Activated CD8-positive, alpha-beta memory T cell treated with anti-CD3 and anti-CD28 coated beads for 4 hours (primary cell): Measurements from ENCODE around the gene ENHO.
A peak's percentile ranks its signal among the peaks of the same experiment; 100 is the strongest.
"Not testable (repeated sequence)": the region's sequence is repeated elsewhere in the genome, so short reads cannot be mapped to it uniquely, and the experiment has no call there.

Source experiments
- DNase-seq, 2 donors: peaks; one replicate each; pipeline ENCODE4 v3.0.0-alpha.2; 2020; ENCODE audit warnings: low read depth in 2 of 2

ENHO gene

DNA sequence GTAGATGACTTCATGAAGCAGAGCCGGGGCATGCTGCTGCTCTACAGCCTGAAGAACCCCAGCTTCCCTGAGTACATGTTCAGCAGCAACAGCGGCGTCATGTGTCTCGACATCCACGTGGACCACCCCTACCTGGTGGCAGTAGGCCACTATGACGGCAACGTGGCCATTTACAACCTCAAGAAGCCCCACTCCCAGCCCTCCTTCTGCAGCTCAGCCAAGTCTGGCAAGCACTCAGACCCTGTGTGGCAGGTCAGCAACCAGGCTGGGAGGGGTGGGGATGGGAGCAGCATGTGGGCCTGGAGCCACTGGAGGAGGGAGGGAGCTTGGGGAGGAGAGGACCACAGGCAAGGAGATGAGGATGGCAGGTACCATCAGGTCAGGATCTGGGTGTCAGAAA, 16.2 kb downstream of the ENHO start:
- no peak for DNase-seq

DNA sequence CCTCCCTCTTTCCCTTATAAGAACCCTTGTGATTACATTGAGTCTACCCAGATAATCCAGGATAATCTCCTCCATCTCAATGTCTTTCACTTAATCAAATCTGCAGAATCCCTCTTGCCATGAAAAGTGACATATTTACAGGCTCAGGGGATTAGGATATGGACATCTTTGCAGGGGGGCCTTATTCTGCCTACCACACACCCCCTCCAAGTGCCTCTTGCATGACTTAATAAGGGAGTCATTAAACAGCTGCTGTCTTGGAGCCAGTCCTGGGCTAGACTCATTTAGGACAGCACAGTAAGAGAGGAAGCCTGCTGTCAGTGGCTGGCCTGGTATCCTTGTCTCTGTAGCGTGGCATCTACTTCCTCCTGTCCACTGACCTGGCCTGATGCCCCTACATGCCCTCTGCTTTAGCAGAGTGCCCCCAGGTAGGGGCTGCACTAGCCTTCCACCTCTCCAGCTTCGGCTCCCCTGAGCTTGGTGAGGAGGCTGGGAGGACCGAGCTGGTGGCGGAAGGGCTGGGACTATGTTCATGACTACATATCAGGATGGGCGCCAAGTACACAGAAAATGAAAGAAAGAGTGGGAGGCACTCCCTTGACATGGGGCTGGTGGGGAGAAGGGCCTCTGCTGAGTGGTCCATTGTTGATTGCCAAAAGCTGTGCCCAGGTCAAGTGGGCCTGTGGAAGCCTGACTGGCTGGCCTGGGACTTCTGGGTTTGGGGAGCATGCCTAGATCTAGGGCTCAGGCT, 17.2 kb downstream of the ENHO start:
- DNase-seq = no peak

DNA sequence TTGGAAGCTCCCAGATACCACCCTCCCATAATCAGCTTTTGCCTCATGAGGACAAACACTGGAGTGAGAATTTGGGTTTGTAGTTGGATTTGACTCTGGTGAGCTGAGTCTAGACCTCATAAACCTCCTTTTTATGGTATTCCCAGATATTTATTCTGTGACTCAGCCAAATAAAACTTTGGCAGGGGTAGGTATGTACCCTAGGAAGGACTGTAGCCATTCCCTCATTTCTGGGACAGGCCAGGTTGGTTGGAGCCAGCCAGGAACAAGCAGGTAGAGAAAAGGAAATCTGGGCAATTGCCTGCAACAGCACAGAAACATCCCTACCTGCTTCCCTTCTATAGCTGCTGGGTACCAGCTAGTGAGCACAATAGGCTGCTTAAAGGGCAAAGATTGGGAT, 19.4 kb downstream of the ENHO start:
- DNase-seq = no peak

DNA sequence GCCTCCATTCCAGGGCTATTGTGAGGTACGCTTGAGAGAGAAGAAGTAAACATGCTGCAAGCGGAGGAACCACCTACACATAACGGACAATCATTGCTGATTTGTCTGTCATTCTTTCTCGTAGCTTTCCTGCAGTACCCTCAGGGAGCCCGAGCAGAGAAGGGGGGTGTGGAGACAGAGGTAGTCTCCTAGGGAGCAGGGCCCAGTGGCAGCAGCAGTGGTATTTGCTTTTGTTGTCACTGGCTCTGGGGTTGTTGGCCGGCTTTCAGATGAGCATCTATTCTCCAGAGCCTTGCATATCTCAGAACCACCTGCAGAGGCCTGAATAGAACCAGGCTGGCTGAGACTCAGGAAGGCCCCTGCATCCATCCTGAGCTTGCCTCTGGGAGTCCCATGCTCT, 19.9 kb downstream of the ENHO start:
- no peak for DNase-seq

DNA sequence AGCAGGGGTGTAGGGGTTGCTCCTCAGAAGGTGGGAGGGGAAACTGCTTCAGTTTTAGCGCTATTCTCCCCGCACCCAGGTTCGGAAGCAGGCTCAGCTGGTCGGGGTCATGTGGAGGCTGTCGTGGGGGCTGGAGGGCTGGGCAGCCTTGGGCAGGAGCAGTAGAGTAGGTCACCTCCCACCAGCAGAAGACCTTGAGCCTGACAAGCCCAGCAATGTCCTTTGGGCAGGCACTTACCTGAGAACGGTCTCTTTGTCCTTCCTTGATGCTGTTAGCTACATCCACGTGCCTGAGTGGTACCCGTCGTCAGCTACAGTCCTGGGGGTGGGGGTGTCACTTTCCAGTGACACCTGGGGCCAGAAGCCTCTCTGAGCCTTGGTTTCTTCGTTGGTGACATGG, 20.3 kb downstream of the ENHO start:
- DNase-seq = no peak

DNA sequence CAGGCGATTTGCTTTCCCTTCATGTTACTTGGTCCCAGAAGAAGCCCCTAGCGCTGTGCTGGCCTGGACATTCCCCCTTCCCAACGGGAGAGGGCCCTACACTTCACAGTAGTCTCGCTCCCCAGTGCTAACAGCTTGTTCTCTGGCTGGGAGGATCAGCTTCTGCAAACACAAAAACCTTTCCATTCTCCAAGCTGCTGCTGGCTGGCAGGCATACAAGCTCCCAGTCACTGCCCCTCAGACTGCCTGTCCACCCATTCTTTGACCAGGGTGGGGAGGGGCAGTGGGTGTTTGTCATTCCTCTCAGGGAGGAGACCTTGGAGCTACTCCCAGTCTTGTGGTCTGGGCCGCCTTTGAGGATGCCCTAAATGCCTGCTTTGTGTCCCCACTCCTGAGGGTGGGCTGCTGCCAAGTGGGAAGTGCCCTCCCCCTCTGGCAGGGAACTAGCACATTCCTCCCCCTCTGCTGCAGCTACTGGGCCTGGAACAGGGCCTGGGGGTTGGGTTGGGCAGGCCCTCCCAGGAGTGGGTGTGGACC, 20.8 kb downstream of the ENHO start:
- DNase-seq = no peak

DNA sequence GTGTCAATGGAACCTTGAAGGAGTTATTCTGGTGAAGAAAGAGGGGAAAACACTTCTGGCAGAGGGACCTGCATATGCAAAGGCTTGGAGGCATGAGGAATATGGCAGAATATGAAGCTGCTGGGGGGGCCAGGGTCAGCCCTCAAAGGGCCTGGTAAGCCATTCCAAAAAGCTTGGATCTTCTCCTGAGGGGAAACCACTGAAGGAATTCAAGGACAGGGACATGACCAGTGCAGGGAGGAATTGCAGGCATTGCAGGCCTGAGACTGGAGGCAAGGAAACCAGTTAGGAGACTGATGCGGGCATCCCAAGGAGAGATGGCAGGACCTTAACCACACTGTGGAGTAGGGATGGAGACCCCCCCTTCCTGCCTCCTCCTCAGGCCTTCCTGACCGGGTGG, 21.4 kb downstream of the ENHO start:
- no peak for DNase-seq

DNA sequence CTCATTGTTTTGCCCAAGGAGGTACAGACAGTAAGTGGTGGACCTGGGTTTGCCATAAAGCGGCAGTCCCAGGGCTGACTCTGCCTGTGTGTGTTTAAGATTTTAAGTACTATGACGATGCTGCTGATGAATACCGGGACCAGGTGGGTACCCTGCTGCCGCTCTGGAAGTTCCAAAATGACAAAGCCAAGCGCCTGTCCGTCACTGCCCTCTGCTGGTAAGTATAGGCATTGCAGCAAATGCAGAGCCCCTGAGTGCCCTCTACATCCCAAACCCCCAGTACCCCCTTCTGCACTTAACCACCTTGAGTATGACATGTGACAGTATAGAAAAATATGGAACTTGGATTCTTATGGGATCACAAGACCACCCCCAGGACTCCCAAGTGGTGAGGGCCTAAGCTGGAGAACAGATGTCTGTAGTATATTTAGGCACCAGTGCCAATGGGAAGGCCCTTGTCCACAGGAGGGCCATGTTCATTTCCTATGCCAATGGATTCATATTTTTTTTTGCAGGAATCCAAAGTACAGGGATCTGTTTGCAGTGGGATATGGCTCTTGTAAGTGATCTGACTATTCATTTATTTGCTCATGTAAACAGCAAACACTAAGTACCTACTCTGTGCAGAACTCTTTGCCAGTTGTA, 22.0 kb downstream of the ENHO start:
- peak; percentile 51 to 55 for DNase-seq

DNA sequence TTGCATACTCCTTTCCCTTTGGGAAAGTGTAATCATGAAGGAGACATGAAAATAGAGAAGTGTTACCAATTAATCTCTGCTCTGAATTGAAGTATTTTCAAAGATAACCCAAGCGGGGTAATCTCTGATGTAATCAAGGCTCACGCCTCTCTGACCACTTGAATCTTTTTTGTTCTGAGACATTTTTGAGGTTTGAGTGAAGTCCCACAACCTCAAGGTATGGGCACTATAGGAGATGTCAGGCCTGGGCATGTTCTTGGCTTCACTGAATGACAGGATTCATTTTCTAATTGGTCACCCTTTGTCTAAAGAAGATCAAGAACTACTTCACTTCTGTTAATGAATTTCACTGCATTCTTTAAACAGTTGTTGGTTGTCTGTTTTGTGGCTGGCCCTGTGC, 23.7 kb downstream of the ENHO start:
- no peak for DNase-seq

DNA sequence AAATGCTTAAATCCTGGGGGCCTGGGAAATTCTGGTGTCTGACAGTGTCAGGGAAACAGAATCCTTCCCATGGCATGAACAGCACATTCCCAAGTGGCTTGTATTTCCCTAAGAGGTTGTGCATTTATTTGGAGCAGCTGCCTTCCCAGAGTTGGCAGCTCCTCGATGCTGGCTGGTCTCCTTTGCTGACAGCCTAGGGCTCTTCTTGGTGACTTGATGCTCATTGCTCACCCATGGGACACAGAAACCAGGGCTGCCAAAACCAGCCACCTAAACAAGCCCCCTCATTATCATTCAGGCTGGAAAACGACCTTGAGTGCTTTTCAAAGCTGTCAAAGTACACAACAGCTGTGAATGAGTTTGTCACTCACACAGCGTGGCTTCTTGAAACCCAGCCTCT, 24.2 kb downstream of the ENHO start:
- DNase-seq = no peak

DNA sequence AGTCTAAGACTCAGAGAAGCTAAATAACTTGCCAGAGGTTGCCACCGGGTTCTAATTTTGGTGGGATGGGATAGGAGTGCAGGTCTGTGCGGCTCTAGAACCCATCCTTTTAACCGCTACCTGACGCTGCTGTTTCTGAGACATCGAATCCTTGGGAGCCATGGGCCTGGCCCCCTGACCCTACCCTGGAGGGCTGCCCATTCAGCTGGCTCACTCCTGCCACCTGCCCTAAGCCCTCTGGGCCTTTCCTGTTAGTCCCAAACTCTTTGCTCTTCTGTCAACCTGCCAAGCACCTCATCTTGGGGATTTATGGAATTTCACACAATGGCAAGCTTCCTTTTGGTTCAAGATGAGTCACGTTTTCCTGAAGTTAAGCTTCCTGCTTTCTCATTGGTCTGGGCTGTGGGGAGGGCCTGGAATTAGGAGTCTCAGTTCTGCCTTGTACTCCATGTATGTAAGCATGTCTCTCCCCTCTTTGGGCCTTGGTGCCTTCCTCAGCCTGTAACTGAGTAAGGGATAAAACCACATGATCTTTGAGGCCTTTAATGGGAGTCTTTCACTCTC, 26.6 kb downstream of the ENHO start:
- DNase-seq = no peak

DNA sequence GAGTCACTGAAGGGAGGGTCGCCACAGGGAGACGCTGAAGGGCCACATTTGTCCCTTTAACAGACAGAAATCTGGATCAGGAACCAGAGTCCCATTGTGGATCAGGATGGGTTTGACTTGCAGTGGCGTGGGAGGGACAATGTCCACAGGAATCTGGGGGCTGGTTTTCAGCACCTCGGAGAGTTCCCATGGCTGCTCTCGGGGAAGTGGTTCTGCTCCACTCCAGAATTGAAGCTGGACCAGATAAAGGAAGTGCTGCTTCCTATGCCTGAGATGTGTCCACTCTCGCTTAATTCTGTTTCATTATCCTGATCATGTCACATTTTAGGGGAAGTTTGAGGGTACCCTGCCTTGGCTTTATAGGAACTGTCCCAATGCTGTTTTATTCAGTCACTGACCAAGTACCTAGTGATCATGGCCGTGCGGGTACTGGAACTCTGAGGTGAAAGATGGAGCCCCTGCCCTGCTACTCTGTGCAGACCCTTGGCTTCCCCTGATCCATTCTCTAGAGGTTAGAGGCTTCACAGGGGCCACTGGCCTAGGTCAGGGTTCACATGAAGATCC, 28.7 kb downstream of the ENHO start:
- DNase-seq = no peak

DNA sequence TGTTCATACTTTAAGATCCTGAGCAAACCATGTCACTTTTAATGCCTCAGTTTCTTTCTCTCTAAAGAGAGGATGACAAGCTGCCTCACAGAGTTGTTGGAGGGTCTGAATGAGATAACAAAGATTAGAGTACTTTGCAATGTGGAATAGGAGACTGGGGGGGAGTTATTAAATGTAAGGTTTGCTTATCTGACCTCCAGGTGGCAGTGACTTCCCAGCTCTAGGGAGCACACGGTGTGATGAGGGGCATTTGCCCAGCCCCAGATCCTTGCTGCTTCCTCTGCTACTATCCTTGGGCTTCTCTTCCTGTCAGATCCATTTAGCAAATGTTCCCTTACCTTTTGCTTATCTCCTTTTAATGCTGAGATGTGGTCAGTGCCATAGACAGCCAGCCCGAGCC, 30.7 kb downstream of the ENHO start:
- DNase-seq = no peak

DNA sequence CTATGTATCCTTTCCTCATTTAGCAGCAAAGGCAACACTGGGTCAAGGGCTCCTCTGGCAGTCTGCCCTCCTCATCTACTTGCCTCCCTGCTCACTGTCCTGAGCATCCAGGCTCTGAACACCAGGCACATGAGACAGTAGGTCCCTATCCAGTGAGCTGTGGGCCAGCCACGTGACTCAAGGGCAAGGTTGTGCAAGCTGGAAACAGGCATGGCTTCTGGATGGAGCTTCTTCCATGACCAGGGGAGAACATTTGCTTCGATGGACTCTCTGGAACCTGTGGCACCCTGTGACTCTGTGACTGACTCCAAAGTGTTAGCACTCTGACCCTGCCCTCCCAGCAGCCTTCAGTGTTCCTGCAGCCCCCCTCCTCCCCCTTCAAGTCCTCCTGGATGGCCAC, 31.2 kb downstream of the ENHO start:
- DNase-seq = no peak

DNA sequence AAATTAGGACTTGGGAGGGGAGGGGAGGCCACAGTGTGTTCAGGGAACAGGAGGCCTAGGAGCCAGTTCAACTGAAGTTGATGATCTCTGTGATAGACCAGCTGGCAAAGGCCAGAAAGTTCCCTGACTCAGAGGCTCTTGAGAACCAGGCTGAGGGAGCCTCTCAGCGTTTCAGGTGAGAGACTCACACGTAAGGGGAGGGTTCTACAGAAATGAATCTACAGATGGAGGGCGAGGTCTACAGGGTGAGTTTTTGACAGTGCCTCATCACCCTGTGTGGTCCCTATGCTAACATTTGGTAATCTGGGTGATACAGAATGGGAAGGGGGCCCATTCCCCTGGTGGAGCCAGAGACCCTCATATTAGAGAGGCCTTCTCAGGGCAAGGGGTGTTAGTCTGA, 32.0 kb downstream of the ENHO start:
- no peak for DNase-seq

DNA sequence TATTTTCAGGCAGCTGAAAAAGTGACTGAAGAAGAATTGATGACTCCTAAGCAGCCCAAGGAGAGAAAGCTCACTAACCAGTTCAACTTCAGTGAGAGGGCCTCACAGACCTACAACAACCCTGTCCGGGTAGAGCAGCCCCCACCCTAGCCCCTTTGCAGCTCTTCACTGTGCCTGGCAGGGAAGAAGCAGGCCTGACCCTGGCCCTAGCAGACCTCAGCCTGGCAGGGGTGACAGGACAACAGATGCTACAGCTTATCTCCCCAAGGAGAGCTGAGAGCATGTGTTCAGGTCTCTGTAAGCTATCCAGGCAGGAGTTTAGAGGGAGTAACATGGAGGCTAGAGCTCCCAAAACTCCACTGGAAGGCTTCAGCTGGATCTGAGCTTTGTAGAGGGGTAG, 32.4 kb downstream of the ENHO start:
- DNase-seq = no peak

DNA sequence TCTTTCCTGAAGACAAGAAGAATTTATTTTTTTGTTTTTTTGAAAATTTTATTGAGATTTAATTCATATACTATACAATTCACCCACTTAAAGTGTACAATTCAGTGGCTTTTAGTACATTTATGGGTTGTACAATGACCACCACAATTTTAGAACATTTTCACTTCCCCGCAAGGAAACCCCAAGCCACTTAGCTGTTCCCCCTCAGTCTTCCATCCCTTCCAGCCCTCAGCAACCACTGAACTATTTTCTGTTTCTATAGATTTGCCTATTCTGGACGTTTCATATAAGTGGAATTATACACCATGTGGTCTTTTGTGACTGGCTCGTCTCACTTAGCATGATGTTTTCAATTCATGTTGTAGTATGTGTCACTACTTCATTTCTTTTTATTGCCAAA, 36.2 kb downstream of the ENHO start:
- DNase-seq = no peak

DNA sequence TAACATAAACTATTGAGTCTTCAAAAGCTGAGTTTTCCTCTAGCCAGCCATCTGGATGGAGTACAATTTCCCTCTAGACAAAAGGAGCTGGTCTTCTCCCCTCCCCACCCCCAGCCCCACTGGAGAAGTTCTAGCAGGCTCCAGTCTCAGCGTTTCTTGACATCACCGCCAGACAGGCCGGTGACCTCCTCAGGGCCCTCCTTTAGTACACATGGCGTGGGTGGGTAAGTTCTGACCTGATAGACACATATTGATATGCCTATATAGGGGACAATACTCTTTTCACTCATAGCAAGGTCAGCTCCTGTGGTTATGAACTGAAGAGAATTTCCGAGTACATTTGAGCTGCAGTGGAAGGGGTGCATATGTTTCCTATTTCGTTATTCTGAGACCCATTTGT, 37.0 kb downstream of the ENHO start:
- DNase-seq = no peak

DNA sequence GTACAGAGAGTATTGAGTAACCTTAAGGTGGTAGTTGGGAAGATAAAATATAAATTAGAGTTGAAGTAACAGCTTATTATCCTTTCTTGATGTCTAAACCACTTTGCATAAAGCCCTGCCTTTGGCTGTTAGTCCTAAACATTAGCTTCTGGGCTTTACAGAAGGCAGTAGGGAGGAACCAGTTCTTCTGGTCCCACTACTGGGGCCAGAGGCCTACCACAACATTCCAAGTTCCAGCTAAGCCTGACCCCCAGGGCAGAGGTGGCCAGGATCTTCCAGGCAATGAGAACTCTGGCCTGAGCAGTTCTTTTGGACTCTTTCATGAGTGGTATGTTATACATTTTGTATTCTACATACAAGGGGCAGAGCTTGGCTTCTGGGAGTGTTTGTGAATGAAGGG, 38.1 kb downstream of the ENHO start:
- no peak for DNase-seq

DNA sequence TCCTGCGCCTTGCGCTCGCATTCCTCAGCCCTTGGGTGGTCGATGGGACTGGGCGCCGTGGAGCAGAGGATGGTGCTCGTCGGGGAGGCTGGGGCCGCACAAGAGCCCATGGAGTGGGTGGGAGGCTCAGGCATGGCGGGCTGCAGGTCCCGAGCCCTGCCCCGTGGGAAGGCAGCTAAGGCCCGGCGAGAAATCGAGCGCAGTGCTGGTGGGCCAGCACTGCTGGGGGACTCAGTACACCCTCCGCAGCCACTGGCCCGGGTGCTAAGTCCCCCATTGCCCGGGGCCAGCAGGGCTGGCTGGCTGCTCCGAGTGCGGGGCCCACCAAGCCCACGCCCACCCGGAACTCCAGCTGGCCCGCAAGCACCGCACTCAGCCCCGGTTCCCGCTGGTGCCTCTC, 40.0 kb downstream of the ENHO start:
- not testable (repeated sequence) for DNase-seq

DNA sequence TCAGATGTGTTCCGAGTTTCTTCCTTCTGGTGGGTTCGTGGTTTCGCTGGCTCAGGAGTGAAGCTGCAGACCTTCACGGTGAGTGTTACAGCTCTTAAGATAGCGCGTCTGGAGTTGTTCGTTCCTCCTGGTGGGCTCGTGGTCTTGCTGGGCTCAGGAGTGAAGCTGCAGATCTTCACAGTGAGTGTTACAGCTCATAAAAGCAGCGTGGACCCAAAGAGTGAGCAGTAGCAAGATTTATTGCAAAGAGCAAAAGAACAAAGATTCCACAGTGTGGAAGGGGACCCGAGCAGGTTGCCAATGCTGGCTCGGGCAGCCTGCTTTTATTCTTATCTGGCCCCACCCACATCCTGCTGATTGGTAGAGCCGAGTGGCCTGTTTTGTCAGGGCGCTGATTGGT, 41.2 kb downstream of the ENHO start:
- DNase-seq = not testable (repeated sequence)

DNA sequence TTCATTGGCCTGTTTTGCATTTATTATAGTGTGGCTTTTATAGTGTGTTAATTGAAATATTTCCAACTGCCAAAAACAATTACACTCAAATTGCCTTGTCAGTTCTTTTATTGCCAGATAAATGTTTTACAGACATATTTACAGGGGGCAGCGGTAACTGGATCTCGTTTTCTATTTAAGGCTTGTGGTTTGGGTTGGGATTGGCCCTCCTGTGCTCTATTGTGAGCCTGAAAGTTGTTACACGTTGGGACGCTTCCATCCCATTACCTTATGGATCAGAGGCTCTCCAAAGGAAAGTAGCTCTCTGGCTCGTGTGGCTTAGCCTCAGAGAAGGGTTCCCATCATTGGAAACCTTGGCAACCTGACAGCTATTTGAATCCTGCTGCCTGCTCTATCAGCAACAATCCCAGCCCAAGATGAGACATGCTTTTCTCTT, 43.3 kb downstream of the ENHO start:
- DNase-seq = no peak

DNA sequence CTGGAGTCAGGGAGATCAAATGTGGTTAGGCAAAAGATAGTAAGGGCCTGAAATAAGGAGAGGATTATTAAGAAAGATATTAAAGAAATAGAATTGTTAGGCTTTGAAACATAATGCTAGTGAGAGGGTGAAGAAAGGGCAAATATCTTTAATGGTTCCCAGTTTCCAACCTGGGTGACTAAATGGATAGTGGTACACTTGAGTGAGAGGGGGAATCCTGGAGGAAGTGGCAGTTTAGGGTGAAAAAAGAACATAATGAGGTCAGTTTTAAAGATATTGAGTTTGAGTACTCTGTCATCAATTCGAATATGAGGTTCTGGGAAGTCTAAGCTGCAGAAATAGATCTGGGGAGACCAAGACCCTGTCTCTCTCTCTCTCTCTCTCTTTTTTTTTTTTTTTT, 45.2 kb downstream of the ENHO start:
- DNase-seq = no peak
